Medulla oblongata (tissue), 1 donor: ENCODE measurements around the gene FOSL2.

Experiments
- DNase-seq: peaks from one replicate; pipeline ENCODE4 v3.0.0-alpha.2; 2015; ENCODE audit errors: extremely low spot score

The FOSL2 gene

DNA sequence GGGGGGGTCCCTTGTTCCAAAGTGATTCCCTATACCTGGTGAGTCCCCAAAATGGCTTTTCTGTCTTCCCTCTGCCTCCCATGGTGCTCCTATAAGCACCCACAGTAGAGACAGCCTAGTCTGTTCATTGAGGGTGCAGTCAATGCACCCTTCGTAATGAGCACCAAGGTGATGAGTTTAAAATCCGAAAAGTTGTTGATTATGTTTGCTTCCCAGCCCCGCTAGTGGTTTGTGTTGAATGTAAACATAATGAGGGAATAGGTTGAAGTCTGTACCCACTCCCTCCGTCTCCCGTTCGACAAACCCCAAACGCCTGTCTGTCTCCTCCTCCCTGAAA lies 2.3 kb downstream of the FOSL2 start:
- DNase-seq, result no peak

DNA sequence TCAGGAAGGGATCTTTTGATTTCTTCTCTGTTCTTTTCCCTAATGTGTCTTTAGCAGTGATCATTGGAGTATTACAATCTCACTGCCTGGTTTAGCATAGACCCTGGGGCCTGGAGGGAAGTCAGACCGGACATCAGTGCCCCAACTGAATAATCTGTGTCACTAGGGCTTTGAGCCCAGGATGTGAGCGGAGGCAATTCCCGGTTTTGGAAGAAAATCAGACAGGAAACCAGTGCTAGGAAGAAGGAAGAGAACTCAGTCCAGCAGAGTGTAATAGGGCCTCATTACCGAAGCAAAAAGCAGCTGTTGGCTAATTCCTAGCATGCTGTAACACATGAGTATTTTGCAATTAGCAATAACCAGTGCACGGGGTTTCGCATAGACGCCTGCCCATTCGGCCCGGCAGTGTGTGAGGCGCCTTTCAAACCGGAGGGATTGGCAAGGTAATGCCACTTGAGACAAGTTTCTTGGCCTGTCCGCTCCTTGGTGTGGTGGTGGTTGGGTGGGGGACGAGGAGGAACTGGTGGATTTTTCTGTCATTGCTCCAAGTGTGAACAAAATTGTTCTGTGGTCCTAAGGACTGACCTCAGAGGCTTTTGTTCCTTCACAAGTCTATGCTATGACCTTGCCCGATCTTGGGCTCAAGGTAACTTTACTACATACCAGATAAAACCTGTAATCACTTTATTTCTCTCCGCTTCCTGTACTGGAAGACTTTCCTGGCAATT lies 2.8 kb downstream of the FOSL2 start:
- DNase-seq, result peak; percentile 48

- DNase-seq, result no peak
Measured at GRCh38 chr2:28397043-28397381, 4.4 kb downstream of the FOSL2 start.

DNA sequence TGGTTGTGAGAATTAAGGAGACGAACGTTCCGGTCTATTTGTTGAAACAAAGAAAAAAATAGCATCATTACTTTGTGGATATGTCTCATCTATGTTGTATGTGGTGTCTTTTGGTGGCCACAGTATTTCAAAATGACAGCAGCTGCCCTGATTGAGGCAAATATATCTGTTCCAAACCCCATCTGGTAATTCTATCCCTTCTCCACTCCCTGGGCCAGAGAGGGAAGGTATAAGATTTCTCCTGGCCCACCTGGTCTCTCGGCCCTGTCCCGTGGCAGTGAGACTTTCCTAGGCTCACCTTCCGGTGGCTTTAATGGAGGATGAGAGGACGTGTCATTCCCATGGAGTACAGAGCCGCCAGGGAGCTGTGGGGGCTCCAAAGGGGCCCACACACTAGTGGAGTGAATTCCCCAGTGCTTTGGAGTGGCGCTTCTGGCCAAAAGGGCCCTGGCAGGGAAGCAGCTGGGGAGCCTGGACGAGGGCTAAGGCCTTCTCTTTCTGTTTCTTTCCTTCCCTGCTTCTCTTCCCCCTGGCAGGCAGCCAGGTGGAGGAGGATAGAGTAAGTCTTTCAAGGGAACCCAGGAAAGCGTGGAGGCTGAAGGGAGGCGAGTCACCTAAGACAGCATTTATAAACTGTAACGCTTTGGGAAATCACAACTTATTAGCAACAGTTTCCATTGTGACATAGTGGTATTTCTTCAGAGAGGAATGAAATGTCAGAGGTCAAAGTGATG lies 5.6 kb downstream of the FOSL2 start:
- peak; percentile 58 for DNase-seq

DNA sequence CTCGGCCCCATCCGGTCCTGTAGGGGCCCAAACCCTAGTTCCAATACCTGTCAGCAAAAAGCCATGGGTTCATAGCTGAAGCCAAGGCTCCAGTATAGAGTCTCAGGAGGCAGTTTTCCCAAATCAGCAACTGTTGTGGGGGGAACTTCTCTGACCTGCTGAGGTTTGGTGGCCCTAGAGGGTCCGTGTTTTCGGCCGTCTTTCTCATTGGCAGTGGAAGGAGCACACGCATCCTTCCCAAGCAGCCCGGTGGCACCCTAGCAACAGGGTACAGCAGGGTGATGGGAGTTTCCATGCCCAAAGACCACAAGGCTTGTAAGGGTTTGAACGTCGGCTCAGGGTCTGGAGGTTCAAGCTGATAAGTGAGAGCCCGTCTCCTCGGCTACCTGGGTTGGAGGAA lies 6.6 kb downstream of the FOSL2 start:
- no peak for DNase-seq

DNA sequence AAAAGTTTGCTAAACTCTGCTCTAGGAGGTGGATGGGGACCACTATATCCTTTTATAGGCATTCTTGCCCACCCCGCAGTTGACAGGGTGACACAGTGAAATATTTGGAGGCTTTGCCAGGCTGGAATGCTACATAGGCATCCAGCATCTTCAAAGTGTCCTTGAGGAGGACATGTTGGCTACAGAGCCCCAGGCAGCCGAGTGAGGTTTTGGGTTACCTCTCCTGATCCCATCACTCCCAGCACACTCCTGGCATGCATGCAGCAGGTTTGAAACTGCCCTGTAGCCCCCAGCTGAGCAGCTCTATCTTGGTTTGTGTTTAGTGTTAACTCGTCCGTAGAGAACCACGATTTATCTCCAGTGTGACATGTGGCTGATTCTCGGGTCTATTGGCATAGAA lies 7.3 kb downstream of the FOSL2 start:
- no peak for DNase-seq

GRCh38 chr2:28400419-28400818 lies 7.8 kb downstream of the FOSL2 start:
- no peak for DNase-seq

DNA sequence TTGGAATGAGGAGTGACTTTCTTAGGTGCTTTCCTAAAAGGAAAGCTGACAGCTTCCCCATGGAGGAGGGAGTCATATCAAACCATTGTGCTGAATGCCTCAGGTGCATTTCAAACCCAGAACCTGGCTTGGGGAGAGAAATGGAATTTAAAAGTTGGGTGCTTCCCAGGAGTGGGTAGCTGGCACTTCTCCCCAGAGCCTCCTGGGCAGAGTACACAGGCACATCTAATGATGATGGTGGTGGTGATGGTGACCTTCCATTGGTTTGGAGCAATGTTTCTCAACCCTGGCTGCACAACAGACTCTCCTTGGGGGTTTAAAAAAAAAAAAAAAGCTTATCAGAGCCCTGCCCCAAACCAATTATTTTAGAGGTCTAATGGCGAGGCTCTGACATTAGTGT lies 8.3 kb downstream of the FOSL2 start:
- no peak for DNase-seq

GRCh38 chr2:28401411-28401810 lies 8.8 kb downstream of the FOSL2 start:
- DNase-seq, result no peak

DNA sequence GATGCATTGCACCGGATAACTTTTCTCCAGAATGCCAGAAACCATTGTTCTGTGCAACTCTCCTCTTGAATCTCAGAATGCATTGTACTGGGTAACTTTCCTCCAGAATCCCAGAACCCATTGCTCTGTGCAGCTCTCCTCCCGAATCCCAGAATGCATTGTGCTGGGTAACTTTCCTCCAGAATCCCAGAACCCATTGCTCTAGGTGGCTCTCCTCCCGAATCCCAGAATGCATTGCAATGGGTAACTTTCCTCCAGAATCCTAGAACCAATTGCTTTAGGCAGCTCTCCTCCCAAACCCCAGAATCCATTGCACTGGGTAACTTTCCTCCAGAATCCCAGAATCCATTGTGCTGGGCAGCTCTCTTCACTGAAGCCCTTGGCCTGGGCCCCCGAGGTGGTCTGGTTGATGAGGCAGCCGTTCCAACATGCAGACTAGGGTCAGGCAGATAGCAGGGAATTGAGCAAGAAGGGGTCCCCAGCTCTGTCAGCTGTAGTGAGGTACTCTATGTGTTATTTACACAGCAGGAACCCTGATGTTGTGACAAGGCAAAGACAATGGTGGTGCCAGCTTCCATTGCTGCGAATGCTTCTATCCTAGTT lies 9.4 kb downstream of the FOSL2 start:
- no peak for DNase-seq

- DNase-seq, result no peak
Measured at GRCh38 chr2:28403370-28403956, 10.8 kb downstream of the FOSL2 start.

- DNase-seq, result no peak
Measured at GRCh38 chr2:28404086-28404485, 11.4 kb downstream of the FOSL2 start.

GRCh38 chr2:28405537-28405936 lies 12.9 kb downstream of the FOSL2 start:
- no peak for DNase-seq

- DNase-seq, result no peak
Measured at GRCh38 chr2:28406276-28407096, 13.8 kb downstream of the FOSL2 start.

DNA sequence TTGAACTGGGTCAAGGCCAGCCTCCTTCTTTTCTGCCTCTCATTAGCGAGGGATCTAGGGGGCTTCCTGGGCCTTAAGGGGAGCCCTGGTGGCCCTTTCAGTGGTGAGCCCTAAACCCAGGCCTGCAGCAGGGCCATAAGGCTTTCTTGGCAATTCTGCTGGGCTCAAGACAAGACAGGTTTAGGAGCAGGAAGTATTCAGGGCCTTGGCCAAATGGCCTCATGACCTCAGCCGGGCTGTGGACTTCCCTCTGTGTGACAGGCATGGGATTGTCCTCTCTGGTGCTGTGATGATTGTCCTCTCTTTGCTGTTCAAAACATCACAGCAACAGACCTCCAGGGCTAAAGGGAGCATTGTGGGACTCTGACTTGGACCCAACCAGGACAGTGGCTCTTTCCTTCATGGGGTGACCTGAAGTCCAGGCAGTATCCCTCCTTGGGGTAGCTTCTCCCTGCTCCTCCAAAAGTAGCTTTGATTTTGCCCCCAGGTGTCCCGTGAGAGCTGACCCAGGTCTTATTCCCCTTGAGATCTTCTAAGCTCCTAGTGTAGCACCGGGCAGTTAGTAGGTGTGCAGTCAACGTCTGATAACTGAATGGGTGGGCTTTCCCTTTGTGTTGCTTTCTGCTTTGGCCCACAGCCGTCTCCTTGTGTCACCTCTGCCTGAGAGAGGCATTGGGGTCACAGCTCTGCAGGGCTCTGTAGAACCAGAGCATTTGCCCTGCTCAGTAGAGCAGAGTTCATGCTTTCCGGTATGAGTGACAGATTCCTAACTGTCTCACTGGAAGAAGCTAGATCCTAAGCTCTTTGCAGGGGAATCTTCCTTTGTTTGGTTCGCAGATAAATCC lies 14.7 kb downstream of the FOSL2 start:
- DNase-seq, result no peak

DNA sequence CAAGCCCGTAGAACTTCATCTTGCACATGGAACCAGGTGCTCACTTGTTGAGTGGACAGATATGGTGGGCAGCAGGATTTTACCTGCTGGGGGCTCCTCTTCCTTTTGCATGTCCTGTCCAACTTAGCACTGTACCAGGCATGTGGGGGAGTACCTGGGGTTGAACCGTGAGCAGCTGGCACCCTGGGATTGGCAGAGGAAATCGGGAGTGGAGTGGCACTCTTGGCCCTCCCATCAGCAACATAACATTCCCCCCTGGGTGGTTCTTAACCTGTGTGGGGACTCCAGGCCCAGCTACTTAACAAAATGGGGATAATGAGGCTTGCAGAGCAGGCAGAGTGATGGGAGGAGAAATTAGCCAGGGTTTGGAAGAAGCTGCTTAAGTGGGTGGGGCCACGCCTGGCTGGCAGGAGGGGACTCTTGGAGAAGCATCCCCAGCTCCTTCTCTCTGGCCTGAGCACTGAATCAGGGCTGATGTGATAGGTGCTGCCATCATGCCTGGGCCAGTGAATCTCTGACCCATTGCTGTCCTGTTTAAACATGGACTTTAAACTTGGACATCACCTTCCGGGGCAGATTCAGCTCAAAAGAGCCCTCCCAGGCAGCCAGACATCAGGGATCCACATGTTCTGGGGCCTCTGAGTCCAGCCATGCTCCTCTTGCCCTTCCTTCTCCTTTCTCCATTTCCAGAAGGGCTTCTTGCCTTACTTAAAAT lies 15.5 kb downstream of the FOSL2 start:
- DNase-seq, result no peak

- DNase-seq, result no peak
Measured at GRCh38 chr2:28408764-28409599, 16.3 kb downstream of the FOSL2 start.

GRCh38 chr2:28411166-28411755 lies 18.6 kb downstream of the FOSL2 start:
- DNase-seq, result no peak

GRCh38 chr2:28411956-28412609 lies 19.4 kb downstream of the FOSL2 start:
- no peak for DNase-seq
